Midbrain (tissue), 1 donor: ENCODE data around the gene TMEM178B.
"Not testable (repeated sequence)": the region's sequence is repeated elsewhere in the genome, so short reads cannot be mapped to it uniquely, and the experiment has no call there.

ENCODE experiments used
- DNase-seq: peaks from one replicate; lab custom pipeline; 2025; lab: John Stamatoyannopoulos, UW

TMEM178B gene

GRCh38 chr7:141142058-141142457 lies 68.2 kb downstream of the TMEM178B start:
- DNase-seq = no peak

GRCh38 chr7:141144921-141145629 lies 71.2 kb downstream of the TMEM178B start:
- DNase-seq = no peak

GRCh38 chr7:141145630-141145982 lies 71.7 kb downstream of the TMEM178B start:
- no peak for DNase-seq

- no peak for DNase-seq
These were observed 73.6 kb downstream of the TMEM178B start for GRCh38 chr7:141147482-141147881.

GRCh38 chr7:141150465-141150864 lies 76.6 kb downstream of the TMEM178B start:
- DNase-seq = no peak

- DNase-seq = no peak
These were observed 77.9 kb downstream of the TMEM178B start for GRCh38 chr7:141151746-141152145.

- no peak for DNase-seq
These were observed 79.4 kb downstream of the TMEM178B start for GRCh38 chr7:141153231-141153630.

GRCh38 chr7:141154131-141154732 lies 80.4 kb downstream of the TMEM178B start:
- no peak for DNase-seq

- DNase-seq = no peak
These were observed 82.5 kb downstream of the TMEM178B start for GRCh38 chr7:141156407-141156806.

- DNase-seq = no peak
These were observed 83.4 kb downstream of the TMEM178B start for GRCh38 chr7:141157138-141157765.

GRCh38 chr7:141158561-141158960 lies 84.7 kb downstream of the TMEM178B start:
- no peak for DNase-seq

GRCh38 chr7:141160246-141160860 lies 86.5 kb downstream of the TMEM178B start:
- DNase-seq = no peak

- no peak for DNase-seq
These were observed 88.0 kb downstream of the TMEM178B start for GRCh38 chr7:141161550-141162535.

- DNase-seq = no peak
These were observed 91.7 kb downstream of the TMEM178B start for GRCh38 chr7:141165521-141165920.

GRCh38 chr7:141166926-141167325 lies 93.1 kb downstream of the TMEM178B start:
- no peak for DNase-seq

- DNase-seq = no peak
These were observed 93.6 kb downstream of the TMEM178B start for GRCh38 chr7:141167381-141167964.

GRCh38 chr7:141169157-141169556 lies 95.3 kb downstream of the TMEM178B start:
- not testable (repeated sequence) for DNase-seq

GRCh38 chr7:141175728-141176127 lies 101.9 kb downstream of the TMEM178B start:
- DNase-seq = not testable (repeated sequence)

- DNase-seq = not testable (repeated sequence)
These were observed 103.3 kb downstream of the TMEM178B start for GRCh38 chr7:141177120-141177519.

- DNase-seq = no peak
These were observed 104.7 kb downstream of the TMEM178B start for GRCh38 chr7:141178486-141179135.

GRCh38 chr7:141181812-141182211 lies 107.9 kb downstream of the TMEM178B start:
- no peak for DNase-seq
